HCT116 (cell line): ENCODE results near the gene SNAP47. TPM values are rescaled to one million over a fixed set of nuclear protein-coding genes. Genes with fewer than 3 reads are reported as not detected.
A peak's percentile ranks its signal among the peaks of the same experiment; 100 is the strongest.

Experiments used
- ATAC-seq: fragments of 200-7000 bp; cut with Tn5 transposase; 2 replicates; pipeline ENCODE4 v1.9.1; 2020; ENCODE audit warnings: mild to moderate bottlenecking, moderate library complexity
- BruUV-seq: library from RNA; stranded (reverse); fragments of 400-500 nt; replicated peaks from 2 replicates; lab custom pipeline; 2021; lab: Mats Ljungman, UMichigan
- CTCF ChIA-PET: fragments of 300-600 bp; sonication (Branson Sonifier 250); formaldehyde crosslinking; loops from one replicate; lab custom pipeline; 2021; ENCODE audit warnings: antibody characterized with exemption; lab: Charles Lee
- POLR2A ChIA-PET: fragments of 300-600, 350-600 bp; sonication (Branson Sonifier 250); formaldehyde crosslinking; loops from one replicate; lab custom pipeline; 2021; ENCODE audit warnings: antibody characterized with exemption; lab: Charles Lee
- RAD21 ChIA-PET, 2 experiments: fragments of 300-600 bp; sonication (Branson Sonifier 250); formaldehyde crosslinking; loops; one replicate each; lab custom pipeline; 2023; ENCODE audit warnings: low total read pairs in 2 of 2; ENCODE audit not compliant: uncharacterized antibody in 2 of 2, unreplicated experiment in 2 of 2, low non-redundant PET in 1 of 2; lab: Charles Lee
- DNase-seq: peaks from one replicate; pipeline ENCODE4 v3.0.0-alpha.2; 2010; ENCODE audit warnings: low read depth, low spot score
- H2AFZ ChIP-seq: fragments of 200-600 bp; shearing (Covaris generic), sonication (generic); 2 replicates; pipeline ENCODE4 v1.6.1; 2017; ENCODE audit warnings: low read depth, mixed run types, mixed read lengths, antibody characterized with exemption, low read length; ENCODE audit not compliant: poor library complexity, severe bottlenecking
- H3K27ac ChIP-seq: 2 replicates; pipeline ENCODE4 v1.5.1; 2012; ENCODE audit warnings: low read depth, low read length
- H3K27me3 ChIP-seq: fragments of 200-600 bp; sonication (generic); 2 replicates; pipeline ENCODE4 v1.6.1; 2016; ENCODE audit warnings: mixed run types, low read length, mixed read lengths; ENCODE audit not compliant: insufficient read depth
- H3K36me3 ChIP-seq, 2 experiments: fragments of 200-500 bp in 1 of 2; fragments of 200-600 bp in 1 of 2; sonication (Bioruptor generic) in 1 of 2; sonication (generic) in 1 of 2; 2 replicates each; pipeline versions ENCODE4 v1.5.1 to v1.6.1; 2014 to 2016; ENCODE audit warnings: low read length in 2 of 2, inconsistent platforms in 1 of 2, mixed read lengths in 1 of 2, mixed run types in 1 of 2; ENCODE audit not compliant: insufficient read depth in 2 of 2, control insufficient read depth in 1 of 2
- H3K4me1 ChIP-seq, 2 experiments: fragments of 200-600 bp in 1 of 2; sonication (generic) in 1 of 2; 2 replicates each; pipeline versions ENCODE4 v1.5.1 to v1.6.1; 2012 to 2017; ENCODE audit warnings: low read length in 2 of 2, inconsistent platforms in 1 of 2, mild to moderate bottlenecking in 1 of 2, mixed read lengths in 1 of 2, mixed run types in 1 of 2, moderate library complexity in 1 of 2; ENCODE audit not compliant: insufficient read depth in 2 of 2, control insufficient read depth in 1 of 2
- H3K4me2 ChIP-seq: fragments of 200-600 bp; sonication (generic); 2 replicates; pipeline ENCODE4 v1.6.1; 2017; ENCODE audit warnings: mixed run types, low read length, mixed read lengths
- H3K4me3 ChIP-seq, 2 experiments: fragments of 200-600 bp in 1 of 2; sonication (generic) in 1 of 2; replicated peaks in 1 of 2; 2 replicates each; pipeline ENCODE4 v1.5.1; 2011 to 2016; ENCODE audit warnings: low read length in 2 of 2, control low read depth in 1 of 2, low read depth in 1 of 2, mild to moderate bottlenecking in 1 of 2, mixed read lengths in 1 of 2, mixed run types in 1 of 2
- H3K79me2 ChIP-seq: fragments of 200-600 bp; sonication (generic); 2 replicates; pipeline ENCODE4 v1.6.1; 2017; ENCODE audit warnings: mild to moderate bottlenecking, mixed run types, low read length, moderate library complexity, mixed read lengths; ENCODE audit not compliant: insufficient read depth
- H3K9ac ChIP-seq: fragments of 200-600 bp; sonication (generic); 2 replicates; pipeline ENCODE4 v1.6.1; 2016; ENCODE audit warnings: low read length, mixed read lengths
- H3K9me2 ChIP-seq: fragments of 200-600 bp; sonication (generic), shearing (Covaris generic); 2 replicates; pipeline ENCODE4 v1.6.1; 2017; ENCODE audit warnings: mixed run types, mild to moderate bottlenecking, moderate library complexity; ENCODE audit not compliant: insufficient read depth
- H3K9me3 ChIP-seq, 2 experiments: fragments of 200-500 bp in 1 of 2; fragments of 200-600 bp in 1 of 2; sonication (Bioruptor generic) in 1 of 2; sonication (generic) in 1 of 2; 2 replicates each; pipeline ENCODE4 v1.6.1; 2014 to 2017; ENCODE audit warnings: low read length in 2 of 2, mixed read lengths in 2 of 2, inconsistent platforms in 1 of 2, low read depth in 1 of 2, mild to moderate bottlenecking in 1 of 2, mixed run types in 1 of 2, moderate library complexity in 1 of 2; ENCODE audit not compliant: control insufficient read depth in 1 of 2, insufficient read depth in 1 of 2
- H4K20me1 ChIP-seq: fragments of 200-600 bp; sonication (generic), shearing (Covaris generic); 2 replicates; pipeline ENCODE4 v1.6.1; 2017; ENCODE audit warnings: mixed run types, mild to moderate bottlenecking, moderate library complexity; ENCODE audit not compliant: insufficient read depth
- CBX3 ChIP-seq: IDR thresholded peaks from 2 replicates; pipeline ENCODE4 v1.6.1; 2012; ENCODE audit warnings: low read depth
- EZH2 ChIP-seq: fragments of 200-600 bp; sonication (generic); IDR thresholded peaks from 2 replicates; pipeline ENCODE4 v1.6.1; 2017; ENCODE audit warnings: antibody characterized with exemption, mixed run types
- EZH2phosphoT487 ChIP-seq: fragments of 200-600 bp; IDR thresholded peaks from 2 replicates; pipeline ENCODE4 v1.6.1; 2018; ENCODE audit warnings: antibody characterized with exemption, borderline replicate concordance
- POLR2A ChIP-seq: IDR thresholded peaks from 2 replicates; pipeline ENCODE4 v1.7.0; 2011; ENCODE audit warnings: borderline replicate concordance; ENCODE audit not compliant: insufficient read depth, insufficient read length; ENCODE audit errors: extremely low read depth
- POLR2AphosphoS5 ChIP-seq: IDR thresholded peaks from 2 replicates; pipeline ENCODE4 v1.6.1; 2011; ENCODE audit warnings: mild to moderate bottlenecking, low read depth, low read length, moderate library complexity
- SIN3A ChIP-seq: IDR thresholded peaks from 2 replicates; pipeline ENCODE4 v1.6.1; 2012; ENCODE audit warnings: low read depth
- SRF ChIP-seq: IDR thresholded peaks from 2 replicates; pipeline ENCODE4 v1.6.1; 2012; ENCODE audit warnings: low read depth
- YY1 ChIP-seq: IDR thresholded peaks from 2 replicates; pipeline ENCODE4 v1.6.1; 2011; ENCODE audit warnings: low read length, low read depth, moderate library complexity, mild to moderate bottlenecking; ENCODE audit not compliant: insufficient replicate concordance; ENCODE audit errors: extremely low read depth
- ZNF274 ChIP-seq: fragments of 200-500 bp; sonication (Bioruptor generic); IDR thresholded peaks from 2 replicates; pipeline ENCODE4 v1.6.1; 2014; ENCODE audit warnings: mild to moderate bottlenecking, low read depth, low read length, inconsistent platforms
- intact Hi-C: fragments of 100-400 bp; cut with micrococcal nuclease; formaldehyde crosslinking; loops from 2 replicates; pipeline ENCODE4 v1.10.0; 2022
- total RNA-seq: library from RNA; stranded (reverse); gene quantifications from one replicate; pipeline ENCODE4 v1.2.1, GENCODE V29; 2021; ENCODE audit not compliant: unreplicated experiment
- TF ChIP-seq, protein P1 (sequence below): IDR thresholded peaks from 2 replicates; pipeline ENCODE4 v1.6.1; 2012
- TF ChIP-seq, protein P2 (sequence below): IDR thresholded peaks from 2 replicates; pipeline ENCODE4 v1.6.1; 2011; ENCODE audit warnings: mild to moderate bottlenecking, low read length, moderate library complexity; ENCODE audit not compliant: insufficient replicate concordance; ENCODE audit errors: extremely low read depth
- TF ChIP-seq, protein P3 (sequence below): IDR thresholded peaks from 2 replicates; pipeline ENCODE4 v1.6.1; 2012; ENCODE audit warnings: low read depth

SNAP47 gene
- total RNA-seq, 1 experiment from 2014 or later: 37.9 TPM

DNA sequence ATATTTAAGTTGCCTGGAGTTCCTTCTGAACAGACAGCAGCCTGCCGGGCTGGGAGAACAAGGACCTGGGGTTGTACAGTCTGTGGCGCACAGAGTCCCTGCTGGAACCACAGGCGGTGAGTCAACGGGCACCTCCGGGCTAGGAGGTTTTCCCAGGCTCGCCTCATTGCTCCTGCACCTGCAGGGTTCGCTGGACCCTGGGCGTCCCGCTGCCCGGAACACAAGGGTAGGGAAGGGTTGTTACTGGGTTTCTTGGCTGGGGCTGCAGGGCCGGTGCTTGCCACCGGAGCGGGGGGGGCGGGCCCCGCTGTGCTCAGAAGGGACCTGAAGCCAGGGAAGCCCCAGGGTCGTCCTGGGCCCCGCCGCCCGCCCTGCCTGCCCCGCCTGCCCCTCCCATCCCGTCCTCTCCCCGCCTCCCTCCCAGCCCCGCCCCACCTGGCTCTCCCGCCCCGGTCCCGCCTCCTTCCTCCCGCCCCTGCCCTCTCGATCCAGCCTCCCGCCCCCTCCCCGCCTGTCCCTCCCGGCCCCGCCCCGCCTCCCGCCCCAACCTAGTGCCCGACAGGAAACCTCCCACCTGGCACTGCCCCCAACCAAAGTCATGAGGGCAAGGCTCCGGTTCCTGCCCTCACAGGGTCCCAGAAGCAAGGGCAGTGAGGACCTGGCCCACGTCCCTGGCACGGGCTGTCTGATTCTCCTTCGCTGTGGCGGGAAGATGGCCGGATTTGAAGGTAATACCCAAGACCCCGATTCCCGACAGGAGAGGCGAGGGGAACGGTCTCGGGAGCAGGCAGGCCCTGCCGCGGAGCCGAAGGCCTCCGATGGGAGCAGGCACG, 7.0 kb upstream of the SNAP47 start:
- intact Hi-C loops: loop anchor here (5.0 kb wide), 2 partner anchors 166 to 246 kb away; partner anchors contain the start of gene ZNF678
- DNase-seq (peak; percentile 57), ATAC-seq (peak; percentile 78)
- Histone ChIP-seq H3K27ac (peak overlapping the region; percentile 38), H2AFZ (no peak overlapping the region), H3K4me3 (peak overlapping the region; percentile 47 to 56), H3K4me2 (peak overlapping the region; percentile 89), H3K9ac (peak overlapping the region; percentile 53), H3K4me1 (peaks cover 8 to 33% of the 10 kb centered on the region in 2 experiments), H3K9me2 (no peaks in the 10 kb centered on the region), H3K36me3 (peaks cover 3 to 11% of the 10 kb centered on the region in 2 experiments; a peak in 3 of 4 replicates), H3K27me3 (no peaks in the 10 kb centered on the region), H3K9me3 (peaks cover 0 to 2% of the 10 kb centered on the region in 2 experiments; a peak in 1 of 4 replicates), H3K79me2 (peaks cover 10% of the 10 kb centered on the region; the same call in 1 of the 2 replicates), H4K20me1 (no peaks in the 10 kb centered on the region)
- ChIA-PET CTCF (no interaction called here), RAD21 (no interaction called here), POLR2A (no interaction called here)
- no TSS peak for BruUV-seq
- no peak for TF ChIP-seq SIN3A
- TF ChIP-seq, protein P1, sequence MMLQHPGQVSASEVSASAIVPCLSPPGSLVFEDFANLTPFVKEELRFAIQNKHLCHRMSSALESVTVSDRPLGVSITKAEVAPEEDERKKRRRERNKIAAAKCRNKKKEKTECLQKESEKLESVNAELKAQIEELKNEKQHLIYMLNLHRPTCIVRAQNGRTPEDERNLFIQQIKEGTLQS: no peak
- no peak for TF ChIP-seq EZH2
- peak; percentile 24; the same call in 1 of the 2 replicates for TF ChIP-seq POLR2AphosphoS5
- peak; percentile 4 for TF ChIP-seq YY1

DNA sequence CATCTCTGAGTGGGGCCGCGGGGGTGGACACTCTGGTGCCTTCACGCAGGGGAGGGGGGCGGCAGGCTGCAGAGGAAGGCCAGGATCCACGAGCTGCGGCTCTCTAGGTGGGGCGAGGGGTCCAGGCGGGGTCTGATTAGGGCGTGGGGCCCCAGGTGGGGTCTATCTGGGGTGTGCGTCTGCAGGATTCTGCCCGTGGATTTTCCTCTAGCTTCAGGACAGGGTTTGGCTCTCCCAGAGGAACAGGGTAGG, 6.4 kb upstream of the SNAP47 start:
- peaks cover 10 to 36% of the 10 kb centered on the region in 2 experiments for H3K4me1 ChIP-seq
- ChIA-PET POLR2A (interaction anchor here (0.6 kb wide), 1 partner anchor 164 kb away, joined by 3 read pairs; no protein-coding TSS in a partner anchor), CTCF (no interaction called here), RAD21 (no interaction called here)
- no peak for DNase-seq
- no peaks in the 10 kb centered on the region for H3K27me3 ChIP-seq
- H3K79me2 ChIP-seq: peaks cover 15% of the 10 kb centered on the region
- intact Hi-C loops: loop anchor here (5.0 kb wide), 2 partner anchors 167 to 247 kb away; partner anchors contain the start of gene ZNF678
- H3K4me3 ChIP-seq: peak overlapping the region; percentile 47 to 55
- H3K36me3 ChIP-seq: peaks cover 3 to 16% of the 10 kb centered on the region in 2 experiments; a peak in 3 of 4 replicates
- H4K20me1 ChIP-seq: no peaks in the 10 kb centered on the region
- H3K9me2 ChIP-seq: no peaks in the 10 kb centered on the region
- no TSS peak for BruUV-seq
- H2AFZ ChIP-seq: no peak overlapping the region
- H3K27ac ChIP-seq: peak overlapping the region; percentile 37; the same call in 1 of the 2 replicates
- no peaks in the 10 kb centered on the region for H3K9me3 ChIP-seq
- H3K9ac ChIP-seq: peak overlapping the region; percentile 53
- ATAC-seq: peak; percentile 10
- peak overlapping the region; percentile 78 for H3K4me2 ChIP-seq
- no peak for TF ChIP-seq ZNF274
- TF ChIP-seq, protein P2, sequence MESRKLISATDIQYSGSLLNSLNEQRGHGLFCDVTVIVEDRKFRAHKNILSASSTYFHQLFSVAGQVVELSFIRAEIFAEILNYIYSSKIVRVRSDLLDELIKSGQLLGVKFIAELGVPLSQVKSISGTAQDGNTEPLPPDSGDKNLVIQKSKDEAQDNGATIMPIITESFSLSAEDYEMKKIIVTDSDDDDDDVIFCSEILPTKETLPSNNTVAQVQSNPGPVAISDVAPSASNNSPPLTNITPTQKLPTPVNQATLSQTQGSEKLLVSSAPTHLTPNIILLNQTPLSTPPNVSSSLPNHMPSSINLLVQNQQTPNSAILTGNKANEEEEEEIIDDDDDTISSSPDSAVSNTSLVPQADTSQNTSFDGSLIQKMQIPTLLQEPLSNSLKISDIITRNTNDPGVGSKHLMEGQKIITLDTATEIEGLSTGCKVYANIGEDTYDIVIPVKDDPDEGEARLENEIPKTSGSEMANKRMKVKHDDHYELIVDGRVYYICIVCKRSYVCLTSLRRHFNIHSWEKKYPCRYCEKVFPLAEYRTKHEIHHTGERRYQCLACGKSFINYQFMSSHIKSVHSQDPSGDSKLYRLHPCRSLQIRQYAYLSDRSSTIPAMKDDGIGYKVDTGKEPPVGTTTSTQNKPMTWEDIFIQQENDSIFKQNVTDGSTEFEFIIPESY: no peak
- TF ChIP-seq SRF: no peak
- no peak for TF ChIP-seq EZH2
- no peak for TF ChIP-seq YY1
- TF ChIP-seq, protein P3, sequence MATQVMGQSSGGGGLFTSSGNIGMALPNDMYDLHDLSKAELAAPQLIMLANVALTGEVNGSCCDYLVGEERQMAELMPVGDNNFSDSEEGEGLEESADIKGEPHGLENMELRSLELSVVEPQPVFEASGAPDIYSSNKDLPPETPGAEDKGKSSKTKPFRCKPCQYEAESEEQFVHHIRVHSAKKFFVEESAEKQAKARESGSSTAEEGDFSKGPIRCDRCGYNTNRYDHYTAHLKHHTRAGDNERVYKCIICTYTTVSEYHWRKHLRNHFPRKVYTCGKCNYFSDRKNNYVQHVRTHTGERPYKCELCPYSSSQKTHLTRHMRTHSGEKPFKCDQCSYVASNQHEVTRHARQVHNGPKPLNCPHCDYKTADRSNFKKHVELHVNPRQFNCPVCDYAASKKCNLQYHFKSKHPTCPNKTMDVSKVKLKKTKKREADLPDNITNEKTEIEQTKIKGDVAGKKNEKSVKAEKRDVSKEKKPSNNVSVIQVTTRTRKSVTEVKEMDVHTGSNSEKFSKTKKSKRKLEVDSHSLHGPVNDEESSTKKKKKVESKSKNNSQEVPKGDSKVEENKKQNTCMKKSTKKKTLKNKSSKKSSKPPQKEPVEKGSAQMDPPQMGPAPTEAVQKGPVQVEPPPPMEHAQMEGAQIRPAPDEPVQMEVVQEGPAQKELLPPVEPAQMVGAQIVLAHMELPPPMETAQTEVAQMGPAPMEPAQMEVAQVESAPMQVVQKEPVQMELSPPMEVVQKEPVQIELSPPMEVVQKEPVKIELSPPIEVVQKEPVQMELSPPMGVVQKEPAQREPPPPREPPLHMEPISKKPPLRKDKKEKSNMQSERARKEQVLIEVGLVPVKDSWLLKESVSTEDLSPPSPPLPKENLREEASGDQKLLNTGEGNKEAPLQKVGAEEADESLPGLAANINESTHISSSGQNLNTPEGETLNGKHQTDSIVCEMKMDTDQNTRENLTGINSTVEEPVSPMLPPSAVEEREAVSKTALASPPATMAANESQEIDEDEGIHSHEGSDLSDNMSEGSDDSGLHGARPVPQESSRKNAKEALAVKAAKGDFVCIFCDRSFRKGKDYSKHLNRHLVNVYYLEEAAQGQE: no peak
- no peak for TF ChIP-seq EZH2phosphoT487
- TF ChIP-seq POLR2AphosphoS5: no peak
- no peak for TF ChIP-seq POLR2A
- TF ChIP-seq CBX3: no peak
